HG02885 (cell line): ENCODE results near the gene KRT73.

Experiments
- ATAC-seq: cut with Tn5 transposase; IDR thresholded peaks from one replicate; pipeline ENCODE4 v1.9.1; 2021; ENCODE audit warnings: mild to moderate bottlenecking; ENCODE audit not compliant: unreplicated experiment, poor library complexity

The KRT73 gene

GRCh38 chr12:52577316-52577715 lies 41.0 kb downstream of the KRT73 start:
- ATAC-seq, result no peak

GRCh38 chr12:52575948-52576347 lies 42.4 kb downstream of the KRT73 start:
- ATAC-seq, result no peak

- no peak for ATAC-seq
Observed at GRCh38 chr12:52575256-52575655, 43.1 kb downstream of the KRT73 start.

DNA sequence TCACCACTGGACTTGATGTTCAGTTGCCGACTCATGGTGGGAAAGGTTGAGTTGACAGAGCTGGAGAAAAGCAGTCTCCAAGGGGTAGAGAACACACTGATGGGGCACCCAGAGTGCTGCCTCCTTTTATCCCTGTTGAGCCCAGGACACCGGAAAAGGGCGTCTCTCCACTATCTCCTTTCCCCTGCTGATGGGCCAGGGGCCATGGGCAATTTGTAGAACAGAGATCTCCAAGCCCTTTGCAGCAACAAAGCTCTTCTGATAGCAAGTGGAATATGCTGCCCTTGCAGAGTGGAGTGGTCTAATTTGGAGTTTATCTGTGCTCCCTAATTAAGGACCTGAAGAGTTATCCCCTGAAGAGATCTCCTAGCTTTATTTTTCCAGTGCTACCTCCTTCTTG lies 44.6 kb downstream of the KRT73 start, which contains the start of gene KRT74:
Gene KRT74 (minus strand): TSS at position 101 of the 400 bp plus-strand sequence. CDS start 66 bp downstream, at position 35.
- ATAC-seq, result no peak

GRCh38 chr12:52573306-52573705 lies 45.1 kb downstream of the KRT73 start:
- ATAC-seq, result no peak

DNA sequence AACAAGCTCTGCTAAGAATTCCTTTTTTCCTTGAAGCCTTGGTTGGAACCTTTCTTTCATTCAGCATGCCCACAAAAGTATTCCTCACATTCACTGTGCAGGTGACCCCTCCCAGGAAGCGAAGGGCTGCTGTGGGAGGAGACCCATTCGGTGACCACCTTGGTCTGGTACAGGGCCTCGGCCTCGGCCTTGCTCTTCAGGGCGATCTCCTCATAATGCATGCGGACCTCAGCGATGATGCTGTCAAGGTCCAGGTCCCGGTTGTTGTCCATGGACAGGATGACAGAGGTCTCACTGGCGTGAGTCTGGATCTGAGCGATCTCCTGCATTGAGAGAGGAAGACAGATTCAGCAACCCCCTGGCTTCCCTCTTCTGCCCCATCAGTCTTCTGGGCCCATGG lies 47.8 kb downstream of the KRT73 start:
- ATAC-seq, result no peak

DNA sequence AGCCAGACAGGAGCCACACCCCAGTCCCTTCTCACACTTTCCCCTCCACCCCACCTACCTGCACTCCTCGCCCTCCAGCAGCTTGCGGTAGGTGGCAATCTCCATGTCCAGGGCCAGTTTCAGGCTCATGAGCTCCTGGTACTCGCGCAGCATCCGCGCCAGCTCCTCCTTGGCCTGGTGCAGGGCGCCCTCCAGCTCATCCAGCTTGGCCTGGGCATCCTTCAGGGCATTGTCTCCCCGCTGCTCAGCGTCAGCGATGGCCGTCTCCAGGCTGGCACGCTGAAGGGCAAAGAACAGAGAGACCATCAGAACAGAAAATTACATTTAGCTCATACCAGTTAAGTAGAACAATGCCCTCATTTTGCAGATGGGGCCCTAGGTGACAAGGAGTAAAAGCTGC lies 50.2 kb downstream of the KRT73 start:
- ATAC-seq, result no peak

- ATAC-seq, result no peak
Observed at GRCh38 chr12:52566847-52567291, 51.5 kb downstream of the KRT73 start.

- ATAC-seq, result no peak
Observed at GRCh38 chr12:52564582-52564981, 53.8 kb downstream of the KRT73 start.

GRCh38 chr12:52561880-52562449 lies 56.4 kb downstream of the KRT73 start:
- ATAC-seq, result no peak

GRCh38 chr12:52559979-52560378 lies 58.4 kb downstream of the KRT73 start:
- no peak for ATAC-seq

- ATAC-seq, result no peak
Observed at GRCh38 chr12:52558781-52559445, 59.4 kb downstream of the KRT73 start.
